Adrenal gland (tissue), 5 donors: Measurements from ENCODE around the gene PLEKHA6.

Experiments used
- CTCF ChIP-seq, 6 experiments: fragments of 450-650 bp in 4 of 6; fragments of 200-600 bp in 2 of 6; sonication (generic) in 1 of 6; IDR thresholded peaks; 1 replicate in 5 of 6; 2 replicates in 1 of 6; pipeline versions ENCODE4 v1.5.1 to v1.8.0; 2016 to 2021; ENCODE audit warnings: antibody characterized with exemption in 6 of 6, mild to moderate bottlenecking in 2 of 6, moderate library complexity in 1 of 6
- POLR2A ChIP-seq, 2 donors: fragments of 450-650 bp; IDR thresholded peaks; one replicate each; pipeline ENCODE4 v1.6.1; 2017; ENCODE audit warnings: antibody characterized with exemption in 2 of 2, mild to moderate bottlenecking in 2 of 2, moderate library complexity in 1 of 2
- donor health status: DM: no; HTN: no; CAD: no.

DNA sequence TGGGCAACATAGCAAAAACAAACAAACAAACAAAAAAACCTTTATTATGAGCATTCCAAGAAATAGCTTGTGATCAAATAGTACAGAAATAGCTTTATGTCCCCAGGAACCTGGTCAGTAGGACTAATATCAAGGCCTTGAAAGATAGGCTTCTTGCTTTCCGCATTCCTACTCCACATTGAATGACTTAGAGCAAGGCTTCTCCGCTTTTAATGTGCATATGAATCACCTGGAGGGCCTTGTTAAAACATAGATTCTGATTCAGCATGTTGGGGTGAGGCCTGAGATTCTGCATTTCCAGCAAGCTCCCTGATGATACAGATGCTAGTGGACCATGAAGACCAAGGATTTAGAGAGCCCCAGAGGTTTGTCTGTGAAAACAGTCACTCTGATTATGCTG, 17.4 kb downstream of the PLEKHA6 start:
- no peak for TF ChIP-seq CTCF (IDR thresholded peaks at IDR 0.05)
- no peak for TF ChIP-seq POLR2A (IDR thresholded peaks at IDR 0.05)
